AML-193 (cell line): ENCODE results near the gene ILDR1.
"Not testable (repeated sequence)": the region's sequence is repeated elsewhere in the genome, so short reads cannot be mapped to it uniquely, and the experiment has no call there.

ENCODE experiments used
- DNase-seq, 2 experiments: peaks; one replicate each; lab custom pipeline; 2025; lab: John Stamatoyannopoulos, UW

ILDR1 gene

DNA sequence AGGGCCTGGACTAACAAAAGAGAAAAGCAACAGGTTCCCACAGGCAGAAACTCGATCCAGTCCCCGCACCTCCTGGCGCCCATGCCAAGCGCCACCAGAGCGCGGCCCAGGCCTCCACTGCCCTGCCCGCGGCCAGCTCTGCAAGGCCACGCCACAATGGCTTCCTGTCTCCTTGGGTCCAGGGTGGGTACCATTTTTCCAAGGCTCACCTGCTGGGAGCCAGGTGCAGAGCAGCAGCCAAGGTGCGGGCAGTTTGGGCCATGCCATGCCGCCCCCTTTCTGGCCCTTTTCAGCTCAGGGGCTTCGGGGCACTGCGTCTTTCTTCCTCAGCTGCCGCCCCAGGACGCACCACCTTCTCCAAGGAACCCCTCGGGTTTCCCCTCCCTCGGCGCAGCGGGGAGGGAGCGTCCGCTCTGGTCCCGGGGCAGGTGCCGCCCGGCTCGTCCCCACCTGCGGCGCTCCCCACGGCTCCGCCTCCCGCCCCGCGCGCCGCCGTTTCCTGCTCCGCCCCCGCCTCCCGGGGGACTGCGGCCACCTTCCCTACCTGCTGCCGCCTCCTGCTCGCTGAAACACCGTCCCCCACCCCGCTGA is at the start of gene ILDR1:
Gene ILDR1 (minus strand): TSS at position 437 of the 591 bp plus-strand sequence. CDS start 170 bp downstream, at position 267.
- no peak for DNase-seq

DNA sequence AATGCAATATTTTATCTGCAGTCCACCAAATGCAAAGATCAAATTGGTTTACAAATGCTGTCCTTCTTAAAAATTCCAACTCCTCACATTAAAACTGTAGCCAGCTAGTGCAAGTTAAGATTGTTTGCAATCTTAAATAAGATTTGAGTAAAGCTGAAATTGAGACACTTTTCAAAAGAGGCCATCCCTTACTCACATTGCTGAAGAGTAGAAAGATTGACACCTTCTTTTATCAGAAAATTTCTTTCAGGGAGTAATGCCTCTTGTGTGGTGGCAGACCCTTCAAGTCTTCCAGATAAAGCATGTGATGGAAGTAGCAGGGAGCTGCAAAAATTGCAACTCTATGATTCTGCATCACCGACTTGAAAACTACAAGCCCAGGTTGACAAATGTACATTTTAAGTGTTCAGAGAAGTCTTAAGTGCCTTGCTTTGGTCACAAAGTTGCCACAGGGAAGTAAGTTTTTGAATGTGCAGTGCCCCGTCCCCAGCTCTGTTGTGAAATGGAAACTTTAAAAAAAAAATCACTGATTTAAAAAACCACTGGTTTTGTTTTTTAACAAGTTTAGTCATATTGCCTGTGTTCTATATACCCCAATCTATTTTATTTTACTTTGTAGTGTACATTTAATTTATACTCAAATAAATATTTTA is 45.7 kb upstream of the ILDR1 start:
- DNase-seq, result peak; percentile 76 to 84

DNA sequence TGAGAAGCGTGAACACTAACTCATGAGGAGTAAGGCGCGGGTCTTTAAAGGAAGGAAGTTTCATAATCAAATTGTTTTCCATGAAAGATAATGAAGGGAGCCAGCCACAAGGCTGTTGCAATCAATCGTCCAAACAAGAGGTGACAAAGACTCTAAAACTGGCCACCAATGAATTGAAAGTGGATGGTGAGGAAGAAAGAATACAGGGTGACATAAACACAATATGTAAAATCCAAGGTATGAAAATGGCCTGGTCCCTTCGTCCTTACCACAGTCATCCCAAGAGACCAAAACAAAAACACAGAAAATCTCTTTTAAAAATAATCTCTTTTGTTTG is 45.1 kb upstream of the ILDR1 start:
- DNase-seq, result peak; percentile 95 to 96

DNA sequence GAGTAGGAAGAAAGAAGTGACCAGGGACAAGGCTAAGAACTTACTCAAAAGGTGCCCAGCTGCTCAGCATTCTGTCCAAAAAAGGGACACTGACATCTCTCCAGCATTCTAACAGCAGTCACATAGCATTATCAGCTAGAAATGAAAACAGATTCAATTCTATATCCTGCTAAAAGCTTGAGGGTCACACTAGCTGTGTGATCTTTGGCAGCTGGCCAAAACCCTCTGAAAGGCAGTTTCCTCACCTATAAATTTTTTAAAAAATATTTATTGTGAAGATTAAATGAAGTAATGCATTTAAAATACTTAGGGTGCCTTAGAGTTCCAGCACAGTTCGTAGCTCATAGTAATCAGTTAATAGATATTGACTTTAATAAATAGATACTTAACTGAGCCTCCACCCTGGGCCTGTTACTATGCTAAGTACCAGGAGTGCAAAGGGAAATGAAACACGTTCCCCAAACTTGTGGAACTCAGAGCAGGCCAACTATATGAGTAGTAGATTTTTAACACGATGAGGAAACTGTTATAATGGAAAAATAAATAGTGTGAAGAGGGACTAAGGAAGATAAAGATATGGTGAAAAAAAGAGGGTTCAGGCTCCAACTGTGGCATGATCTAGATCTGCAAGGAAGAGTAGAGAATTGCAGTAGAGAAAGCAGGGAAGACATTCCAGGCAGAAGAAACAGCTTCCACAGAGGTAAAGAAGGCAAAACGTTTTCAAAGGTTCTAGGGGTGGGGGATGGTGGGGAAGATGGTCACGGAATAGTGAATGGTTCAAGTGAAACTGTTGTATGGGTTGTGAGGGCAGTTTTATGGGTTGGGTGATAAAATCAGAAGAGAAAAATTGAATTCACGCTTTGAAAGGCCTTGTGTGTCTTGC is 44.5 kb upstream of the ILDR1 start:
- peak; percentile 37 to 53 for DNase-seq

DNA sequence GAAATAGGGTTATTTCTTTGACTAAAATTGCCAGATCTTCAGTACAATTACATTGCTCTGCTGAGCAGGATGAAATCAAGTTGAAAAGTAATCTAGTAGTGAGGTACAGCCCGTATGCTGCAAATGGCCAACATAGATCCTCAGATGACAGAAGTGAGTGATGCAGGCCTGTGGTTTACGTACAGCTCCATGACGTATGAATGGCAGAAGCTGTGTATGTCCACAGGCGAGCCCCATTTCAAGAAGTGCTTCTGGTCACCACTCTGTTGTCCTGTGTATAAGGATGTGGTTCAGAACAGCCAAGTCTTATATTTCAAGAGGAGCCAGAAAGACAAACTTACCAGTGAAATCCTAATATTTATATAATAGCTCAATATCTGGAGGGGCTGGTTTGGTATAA is 42.3 kb upstream of the ILDR1 start:
- no peak for DNase-seq

DNA sequence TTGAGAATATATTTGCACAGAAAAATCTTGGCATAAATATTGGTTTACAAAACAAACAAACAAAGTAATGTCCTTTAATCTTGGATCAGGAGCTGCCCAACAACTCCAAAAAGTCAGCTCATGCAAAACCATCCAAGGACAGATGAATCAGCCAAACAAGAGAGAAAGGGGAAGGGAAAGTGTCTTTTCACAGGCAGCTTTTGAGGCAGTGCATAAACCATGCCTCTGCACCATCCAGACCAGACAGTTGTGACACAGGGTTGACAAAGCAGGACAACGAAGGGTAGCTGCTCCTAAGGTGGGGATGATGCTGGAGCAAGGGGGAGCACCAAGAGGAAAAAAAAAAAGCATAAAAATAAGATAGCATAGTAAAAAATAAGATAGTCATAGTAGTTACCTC is 41.9 kb upstream of the ILDR1 start:
- DNase-seq, result peak; percentile 53 to 71

DNA sequence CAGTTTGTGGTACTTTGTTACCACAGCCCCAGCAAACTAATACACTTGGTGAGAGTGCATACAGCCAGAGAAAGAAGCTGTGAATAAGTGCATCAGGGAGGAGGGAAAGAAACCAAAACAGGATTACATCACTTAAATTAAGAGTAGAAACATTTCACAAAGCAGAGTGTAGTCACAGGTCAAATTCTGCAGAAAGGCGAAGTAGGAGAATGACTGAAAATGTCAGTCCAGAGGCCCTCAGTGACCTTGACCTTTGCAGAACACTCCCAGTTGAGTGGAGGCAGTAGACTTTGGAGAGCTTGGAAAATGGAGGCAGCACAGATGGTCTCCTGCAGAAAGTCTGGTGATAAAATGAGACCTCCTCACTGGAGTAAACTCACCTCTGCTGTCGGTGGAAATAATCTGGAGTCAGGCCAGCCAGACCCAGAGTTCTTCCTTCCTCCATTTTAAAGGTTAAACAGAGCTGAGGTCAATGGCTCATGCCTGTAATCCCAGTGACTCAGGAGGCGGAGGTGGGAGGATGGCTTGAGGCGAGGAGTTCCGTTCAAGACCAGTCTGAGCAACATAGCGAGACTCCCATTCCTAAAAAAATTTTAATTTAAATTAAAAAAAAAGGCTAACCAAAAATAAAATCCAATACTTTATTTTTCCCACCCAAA is 38.1 kb upstream of the ILDR1 start:
- DNase-seq, result no peak

DNA sequence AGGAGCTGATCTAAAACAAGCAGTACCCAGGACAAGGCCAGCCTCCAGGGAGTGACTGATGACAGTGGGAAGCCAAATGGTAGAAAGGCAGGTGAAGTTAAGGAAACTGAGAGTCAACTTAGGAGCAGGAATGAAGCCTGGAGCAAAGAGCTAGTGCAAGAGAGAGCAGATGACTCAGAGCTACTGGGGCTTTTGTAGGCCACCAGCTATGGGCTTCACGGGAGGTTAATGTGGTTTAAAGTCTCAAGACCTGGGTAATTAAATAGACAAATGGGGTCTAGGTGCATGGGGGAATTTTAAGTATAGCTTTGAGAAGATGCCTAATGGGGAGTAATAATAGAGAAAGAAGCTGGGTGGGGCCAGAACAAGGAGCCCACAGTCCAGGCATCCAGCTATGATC is 36.2 kb upstream of the ILDR1 start:
- DNase-seq, result no peak

DNA sequence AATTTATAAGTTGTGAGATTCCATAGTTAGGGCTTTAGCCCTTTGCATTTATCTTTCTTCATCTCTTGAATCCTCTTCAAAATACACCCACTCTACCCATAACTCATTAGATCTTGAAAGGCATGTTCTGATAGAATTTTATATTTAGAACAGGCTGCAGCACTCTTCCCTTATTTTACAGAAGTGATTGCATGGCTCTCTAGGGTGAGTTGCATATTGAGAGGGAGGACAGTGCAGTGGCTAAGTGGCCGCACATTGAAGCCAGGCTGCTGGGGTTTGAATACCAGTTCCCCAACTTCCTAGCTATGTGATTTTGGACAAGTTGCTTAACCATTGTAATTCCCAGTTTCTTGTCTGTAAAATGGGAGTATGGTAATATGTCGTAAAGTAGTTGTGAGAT is 35.6 kb upstream of the ILDR1 start:
- DNase-seq, result no peak

DNA sequence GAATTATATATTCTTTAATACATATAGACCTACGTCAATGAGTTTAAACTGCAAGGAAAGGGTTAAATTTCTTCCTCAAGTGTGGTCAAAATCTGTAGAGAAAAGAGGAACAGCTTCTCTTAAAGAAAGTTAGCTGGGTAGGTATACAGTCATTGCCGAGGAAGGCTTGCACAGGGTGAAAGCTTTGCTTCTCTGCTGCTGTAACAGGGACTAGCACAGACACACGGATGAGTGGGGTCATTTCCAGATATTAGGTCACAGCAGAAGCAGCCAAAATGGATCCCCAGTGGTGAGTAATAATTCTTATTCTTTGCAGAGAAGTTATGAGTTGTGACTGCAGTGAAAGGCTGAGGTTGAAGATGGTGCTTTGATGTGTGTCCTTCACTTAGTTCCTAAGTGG is 33.2 kb upstream of the ILDR1 start, which contains the start of gene CD86:
Gene CD86 (plus strand): TSS at position 148 of the 400 bp plus-strand sequence. CDS start 128 bp downstream, at position 276.
- peak; percentile 84 to 90 for DNase-seq

DNA sequence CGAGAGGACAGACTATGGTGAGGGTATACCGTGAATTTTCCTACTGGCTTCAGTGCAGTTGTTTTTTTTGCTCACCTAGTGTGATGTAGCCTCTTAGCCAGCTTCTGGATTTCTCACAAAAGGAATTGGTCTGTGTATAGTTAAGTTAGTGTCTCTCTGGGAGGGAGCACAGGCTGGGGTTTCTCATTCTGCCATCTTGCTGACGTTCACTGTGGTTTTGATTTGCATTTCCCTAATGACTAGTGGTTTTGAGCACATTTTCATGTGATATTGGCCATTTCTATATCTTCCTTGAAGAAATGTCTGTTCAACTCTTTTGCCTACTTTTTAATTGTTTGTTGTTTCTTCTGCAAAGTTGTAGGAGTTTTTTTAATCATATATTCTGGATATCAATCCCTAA is 30.9 kb upstream of the ILDR1 start:
- no peak for DNase-seq

DNA sequence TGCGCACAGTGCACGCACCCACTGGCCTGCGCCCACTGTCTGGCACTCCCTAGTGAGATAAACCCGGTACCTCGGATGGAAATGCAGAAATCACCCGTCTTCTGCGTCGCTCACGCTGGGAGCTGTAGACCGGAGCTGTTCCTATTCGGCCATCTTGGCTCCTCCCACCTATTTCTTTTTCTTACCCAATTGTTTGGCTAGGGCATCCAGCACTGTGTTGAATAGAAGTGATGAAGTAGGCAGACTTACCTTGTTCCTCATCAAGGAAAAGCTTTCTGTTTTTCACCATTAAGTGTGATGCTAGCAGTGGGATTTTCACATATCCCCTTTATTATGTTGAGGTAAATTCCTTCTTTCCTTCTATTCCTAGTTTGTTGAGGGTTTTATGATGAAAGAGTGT is 25.7 kb upstream of the ILDR1 start:
- not testable (repeated sequence) for DNase-seq

DNA sequence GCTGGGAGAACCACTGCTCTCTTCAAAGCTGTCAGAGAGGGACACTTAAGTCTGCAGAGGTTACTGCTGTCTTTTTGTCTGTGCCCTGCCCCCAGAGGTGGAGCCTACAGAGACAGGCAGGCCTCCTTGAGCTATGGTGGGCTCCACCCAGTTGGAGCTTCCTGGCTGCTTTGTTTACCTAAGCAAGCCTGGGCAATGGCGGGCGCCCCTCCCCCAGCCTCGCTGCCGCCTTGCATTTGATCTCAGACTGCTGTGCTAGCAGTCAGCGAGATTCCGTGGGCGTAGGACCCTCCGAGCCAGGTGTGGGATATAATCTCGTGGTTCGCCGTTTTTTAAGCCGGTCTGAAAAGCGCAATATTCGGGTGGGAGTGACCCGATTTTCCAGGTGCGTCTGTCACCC is 25.2 kb upstream of the ILDR1 start:
- DNase-seq, result not testable (repeated sequence)

DNA sequence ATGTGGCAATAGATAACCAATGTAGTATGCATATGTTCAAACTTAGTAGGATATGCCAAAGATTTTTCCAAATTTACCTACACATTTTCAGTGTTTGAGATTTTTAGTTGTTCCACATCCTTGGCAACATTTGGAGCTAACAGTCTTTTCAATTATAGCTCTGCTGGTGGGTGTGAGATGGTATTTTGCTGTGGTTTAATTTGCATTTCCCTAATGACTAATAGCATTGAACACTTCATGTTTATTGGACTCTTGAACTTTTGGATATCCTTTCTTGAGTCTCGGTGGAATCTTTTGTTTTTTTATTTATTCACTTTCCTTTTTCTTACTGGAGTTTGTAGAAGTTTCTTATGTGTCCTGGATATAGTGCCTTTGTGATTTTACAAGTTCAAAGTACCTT is 11.0 kb upstream of the ILDR1 start:
- DNase-seq, result no peak

DNA sequence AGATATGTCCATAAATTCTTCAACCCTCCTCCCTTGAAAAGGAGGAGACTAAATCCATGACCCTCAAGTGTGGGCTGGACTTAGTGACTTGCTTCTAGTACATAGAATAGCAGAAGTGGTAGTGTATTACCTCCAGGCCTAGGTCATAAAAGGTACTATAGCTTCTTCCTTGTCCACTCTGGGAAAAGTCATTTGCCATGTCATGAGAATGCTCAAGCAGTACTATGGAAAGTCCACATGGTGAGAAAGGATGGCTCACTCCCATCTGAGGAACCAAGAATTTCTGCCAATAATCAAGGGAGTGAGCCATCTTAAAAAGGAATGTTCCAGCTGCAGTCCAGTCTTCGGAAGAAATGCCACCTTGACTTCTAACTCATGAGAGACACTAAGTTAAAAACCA is 10.5 kb upstream of the ILDR1 start:
- no peak for DNase-seq

DNA sequence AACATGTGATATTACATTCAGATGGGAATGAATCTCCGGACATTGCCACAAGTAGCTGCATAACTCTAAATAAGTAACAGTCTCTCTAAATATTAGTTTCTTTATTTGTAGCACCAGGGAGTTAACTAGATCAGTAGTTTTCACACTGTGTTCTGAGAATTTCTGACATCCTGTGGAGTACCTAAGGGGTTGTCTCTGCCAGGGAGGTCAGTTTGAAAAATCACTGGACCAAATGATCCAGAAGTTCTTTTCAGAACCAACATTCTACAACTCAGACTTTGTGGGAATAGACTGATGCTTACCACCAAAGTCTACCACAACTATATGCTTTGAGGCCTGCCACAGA is 9.0 kb upstream of the ILDR1 start:
- DNase-seq, result no peak

DNA sequence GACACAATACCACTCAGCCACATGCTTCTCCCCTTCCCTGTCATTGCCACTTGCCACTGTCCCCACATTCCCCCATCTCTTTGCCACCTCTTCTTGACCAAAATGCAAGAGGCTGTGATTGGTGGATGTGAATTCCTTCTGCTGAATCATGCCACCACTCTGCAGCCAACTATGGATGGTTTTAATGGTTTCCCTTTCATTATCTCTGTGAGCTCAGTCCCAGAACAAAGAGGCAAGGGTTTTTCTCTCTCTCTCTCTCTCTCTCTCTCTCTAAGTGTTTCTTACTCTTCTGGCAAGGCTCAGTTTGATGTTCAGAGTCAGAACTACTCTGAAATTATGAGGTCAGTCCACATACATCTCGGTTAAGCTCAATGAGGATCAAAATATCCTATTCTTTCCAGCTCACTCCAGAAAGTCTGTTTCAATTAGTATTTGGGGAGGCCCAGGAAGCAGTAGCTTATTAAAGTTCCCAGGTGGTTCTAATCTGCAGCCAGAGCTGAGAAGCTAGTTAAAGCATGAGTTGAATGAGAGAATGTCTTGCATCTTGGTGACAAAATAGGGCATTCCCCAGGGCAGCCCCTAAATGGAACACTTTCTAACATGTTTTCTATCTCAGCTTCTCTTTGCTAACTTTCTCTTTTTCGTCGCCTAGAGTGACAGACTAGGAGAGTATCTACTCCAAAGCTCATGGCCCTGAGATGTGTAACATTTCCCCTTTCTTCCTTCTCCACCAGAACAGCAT is 8.5 kb upstream of the ILDR1 start:
- no peak for DNase-seq

DNA sequence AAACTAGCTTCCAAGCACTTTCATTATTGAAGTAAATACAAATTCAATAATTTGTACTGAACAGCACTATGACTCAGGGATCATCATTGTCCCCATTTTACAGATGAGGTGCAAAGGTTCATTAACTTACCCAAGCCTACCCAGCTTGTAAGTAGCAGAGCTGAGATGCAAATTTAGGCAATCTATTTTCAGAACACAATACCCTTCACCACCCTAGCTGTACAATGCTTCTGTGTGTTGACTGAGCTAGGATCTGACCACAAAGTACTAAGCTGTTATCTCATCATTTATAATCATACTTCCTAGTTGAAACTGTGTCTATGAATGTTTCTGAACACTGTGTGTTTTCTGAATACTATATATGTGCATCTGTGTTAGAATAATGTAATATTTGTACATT is 3.2 kb upstream of the ILDR1 start:
- no peak for DNase-seq

DNA sequence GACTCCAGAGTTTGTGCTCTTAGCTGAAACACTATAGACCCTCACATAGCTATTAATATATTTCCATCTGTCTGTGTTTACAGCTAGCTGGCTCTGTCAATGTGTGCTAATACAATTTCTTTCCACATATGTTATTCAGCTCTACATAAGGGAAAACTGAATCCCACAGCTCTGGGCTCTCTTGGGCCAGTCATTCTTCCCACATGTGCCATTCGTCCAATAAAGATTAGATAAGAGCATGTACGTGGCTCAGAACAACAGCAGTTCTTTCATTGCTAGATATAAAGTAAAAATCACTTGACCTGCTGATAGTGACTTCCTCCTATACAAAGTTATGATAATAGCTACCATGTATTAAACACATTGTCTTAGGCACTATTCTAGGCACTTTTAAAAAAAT is 2.8 kb upstream of the ILDR1 start:
- no peak for DNase-seq

DNA sequence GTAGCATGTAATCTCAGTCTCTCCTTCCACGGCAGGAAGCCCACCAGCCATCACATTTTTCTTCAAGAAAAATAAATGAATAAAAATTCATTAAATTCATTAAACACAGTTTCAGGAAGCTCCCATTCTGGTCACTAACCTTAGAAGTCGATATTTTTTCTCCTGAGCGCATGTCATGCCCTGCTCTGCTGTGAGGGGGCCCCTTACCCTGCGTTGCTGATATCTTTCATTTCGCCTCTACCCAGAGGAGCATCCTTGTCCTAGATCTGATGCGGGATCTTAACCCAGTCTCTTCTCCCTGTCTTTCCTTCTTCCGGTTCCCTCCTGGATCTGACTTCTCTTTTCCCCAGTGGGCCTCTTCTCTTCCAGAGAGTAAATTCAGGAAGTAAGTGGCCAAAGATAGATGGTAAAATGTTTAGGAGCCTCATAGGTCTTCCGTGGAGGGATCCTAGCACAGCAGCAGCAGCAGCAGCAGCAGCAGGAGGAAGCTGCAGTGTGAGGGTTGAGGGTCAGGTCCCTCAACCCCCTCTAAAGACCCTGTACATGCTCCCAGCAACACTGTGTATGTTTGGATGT is 1.4 kb upstream of the ILDR1 start:
- no peak for DNase-seq

DNA sequence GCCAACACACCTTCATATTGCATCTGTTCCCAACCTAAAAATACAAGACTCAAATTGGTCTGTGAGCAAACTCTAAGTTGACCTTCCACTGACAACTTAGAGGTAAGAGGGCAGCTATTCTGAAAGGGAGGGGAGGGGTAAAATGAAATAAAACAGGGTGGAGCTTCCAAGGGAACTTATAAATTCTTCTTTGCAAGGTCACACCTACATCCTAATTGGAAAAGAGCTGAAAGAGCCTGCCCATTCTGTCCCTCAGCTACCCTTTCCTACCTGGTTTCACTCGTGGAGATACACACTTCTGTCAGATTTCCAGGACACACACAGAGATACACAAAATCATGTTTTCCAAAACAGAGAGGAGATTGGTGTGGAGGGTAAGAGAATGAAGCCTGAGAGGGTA is 1.0 kb downstream of the ILDR1 start:
- no peak for DNase-seq

DNA sequence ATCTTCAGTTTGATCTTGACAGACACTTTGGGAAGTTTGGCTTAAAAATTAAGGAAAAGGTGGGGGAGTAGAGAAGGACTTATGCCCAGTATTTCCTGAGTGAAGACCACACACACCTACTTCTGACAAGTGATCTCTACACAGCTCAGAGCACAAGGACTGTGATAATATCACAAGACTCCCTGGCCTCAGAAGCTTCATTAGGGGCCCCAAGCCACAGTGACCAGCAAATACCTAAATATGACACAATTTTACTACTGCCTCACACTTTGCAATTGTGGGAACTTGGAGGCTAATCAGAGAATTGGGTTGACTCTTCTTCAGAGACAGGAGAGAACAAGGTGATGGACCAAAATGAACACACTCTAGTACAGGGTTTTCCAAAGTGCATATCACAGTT is 2.6 kb downstream of the ILDR1 start:
- no peak for DNase-seq
